ENCODE results near the gene CFAP47. TPM values are rescaled to one million over a fixed set of nuclear protein-coding genes. Genes with fewer than 3 reads are reported as not detected.

CFAP47 gene
- total and polyA plus RNA-seq, 8 donors, result 1.1 to 2.2 TPM; not detected in 6

DNA sequence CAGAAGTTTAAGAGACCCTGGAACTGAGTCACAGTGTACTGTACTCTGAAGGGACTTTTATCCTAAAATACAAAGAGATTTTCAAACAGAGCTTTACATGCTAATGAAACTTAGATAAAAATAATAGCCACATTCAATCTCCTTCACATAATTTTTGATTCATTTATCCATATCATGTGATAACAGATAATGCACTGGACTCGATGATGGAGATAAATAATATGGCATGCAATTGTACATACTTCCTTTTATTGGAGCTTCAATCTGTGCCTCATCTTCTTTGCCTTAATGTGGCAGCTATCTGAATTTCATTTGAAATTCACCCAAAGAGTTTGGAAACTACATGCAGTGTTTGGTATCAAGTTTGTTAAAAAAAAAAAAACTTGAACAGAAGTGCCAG is 390.6 kb downstream of the CFAP47 start:
- TF ChIP-seq, protein P1, sequence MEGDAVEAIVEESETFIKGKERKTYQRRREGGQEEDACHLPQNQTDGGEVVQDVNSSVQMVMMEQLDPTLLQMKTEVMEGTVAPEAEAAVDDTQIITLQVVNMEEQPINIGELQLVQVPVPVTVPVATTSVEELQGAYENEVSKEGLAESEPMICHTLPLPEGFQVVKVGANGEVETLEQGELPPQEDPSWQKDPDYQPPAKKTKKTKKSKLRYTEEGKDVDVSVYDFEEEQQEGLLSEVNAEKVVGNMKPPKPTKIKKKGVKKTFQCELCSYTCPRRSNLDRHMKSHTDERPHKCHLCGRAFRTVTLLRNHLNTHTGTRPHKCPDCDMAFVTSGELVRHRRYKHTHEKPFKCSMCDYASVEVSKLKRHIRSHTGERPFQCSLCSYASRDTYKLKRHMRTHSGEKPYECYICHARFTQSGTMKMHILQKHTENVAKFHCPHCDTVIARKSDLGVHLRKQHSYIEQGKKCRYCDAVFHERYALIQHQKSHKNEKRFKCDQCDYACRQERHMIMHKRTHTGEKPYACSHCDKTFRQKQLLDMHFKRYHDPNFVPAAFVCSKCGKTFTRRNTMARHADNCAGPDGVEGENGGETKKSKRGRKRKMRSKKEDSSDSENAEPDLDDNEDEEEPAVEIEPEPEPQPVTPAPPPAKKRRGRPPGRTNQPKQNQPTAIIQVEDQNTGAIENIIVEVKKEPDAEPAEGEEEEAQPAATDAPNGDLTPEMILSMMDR (IDR thresholded peaks at IDR 0.05), result no peak
- TF ChIP-seq POLR2A (IDR thresholded peaks at IDR 0.05) (no peak), POLR2AphosphoS5 (IDR thresholded peaks at IDR 0.05) (no peak), EP300 (IDR thresholded peaks at IDR 0.05) (no peak)
- H3K27ac ChIP-seq, result no peak overlapping the region
- no peaks in the 10 kb centered on the region for H3K4me1 ChIP-seq
- H3K9me3 ChIP-seq, result no peaks in the 10 kb centered on the region
- intact Hi-C loops (cut with DNase I; ENCODE audit: low total_unique reads), result no loop called here
- WGBS, 5 donors, result 17 to 63% (median 47%) methylated on average over 1 of the region's 1 CpG
- no peak overlapping the region for H3K4me3 ChIP-seq
- DNase-seq, result no peak
- H3K36me3 ChIP-seq, result no peaks in the 10 kb centered on the region
- H3K27me3 ChIP-seq, result no peaks in the 10 kb centered on the region

DNA sequence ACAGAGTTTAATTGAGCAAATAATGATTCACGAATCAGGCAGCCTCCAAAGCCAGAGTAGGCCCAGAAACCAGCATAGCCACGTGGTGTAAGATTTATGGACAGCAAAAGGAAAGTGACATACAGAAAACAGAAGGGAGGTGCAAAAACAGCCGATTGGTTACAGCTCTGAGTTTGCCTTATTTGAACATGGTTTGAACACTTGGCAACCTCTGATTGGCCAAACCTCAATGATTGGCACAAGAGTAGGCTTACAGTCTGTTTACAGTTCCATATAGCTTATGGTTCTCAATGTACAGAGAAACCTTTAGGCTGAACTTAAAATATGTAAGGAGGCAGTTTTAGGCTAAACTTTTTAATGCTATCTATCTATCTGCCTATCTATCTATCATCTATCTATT is 394.8 kb downstream of the CFAP47 start:
- intact Hi-C loops (cut with DNase I; ENCODE audit: low total_unique reads), result no loop called here
- no peak for TF ChIP-seq EP300 (IDR thresholded peaks at IDR 0.05)
- TF ChIP-seq, protein P1 (IDR thresholded peaks at IDR 0.05), result no peak
- no peak for TF ChIP-seq POLR2AphosphoS5 (IDR thresholded peaks at IDR 0.05)
- TF ChIP-seq POLR2A (IDR thresholded peaks at IDR 0.05), result no peak
- H3K27ac ChIP-seq, result no peak overlapping the region
- H3K9me3 ChIP-seq, result no peaks in the 10 kb centered on the region
- WGBS, 5 donors, result 54 to 86% (median 72%) methylated on average over 3 of the region's 3 CpGs
- H3K27me3 ChIP-seq, result no peaks in the 10 kb centered on the region
- no peak for DNase-seq
- no peaks in the 10 kb centered on the region for H3K4me1 ChIP-seq
- no peak overlapping the region for H3K4me3 ChIP-seq
- no peaks in the 10 kb centered on the region for H3K36me3 ChIP-seq

DNA sequence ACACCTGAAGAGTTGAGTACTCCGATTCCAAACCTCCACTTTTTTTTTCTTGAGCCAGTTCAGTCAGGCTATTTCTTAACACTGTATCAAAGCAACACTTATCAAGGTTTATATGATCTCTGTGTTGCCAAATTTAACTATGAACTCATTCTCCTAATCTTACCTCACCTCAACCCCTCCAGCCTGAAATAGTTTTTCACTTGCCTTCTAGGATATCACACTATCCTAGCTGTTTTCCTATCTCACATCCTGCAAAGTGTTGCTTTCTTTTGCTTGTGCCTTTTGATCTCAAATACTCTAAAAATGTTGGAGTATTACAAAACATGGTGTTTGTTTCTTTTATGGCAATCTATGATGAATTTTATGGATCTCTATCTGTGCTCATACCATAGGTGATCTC is 415.0 kb downstream of the CFAP47 start:
- H3K36me3 ChIP-seq, result no peaks in the 10 kb centered on the region
- no peaks in the 10 kb centered on the region for H3K9me3 ChIP-seq
- H3K27ac ChIP-seq, result no peak overlapping the region
- TF ChIP-seq POLR2AphosphoS5 (IDR thresholded peaks at IDR 0.05) (no peak), POLR2A (IDR thresholded peaks at IDR 0.05) (no peak), EP300 (IDR thresholded peaks at IDR 0.05) (no peak)
- TF ChIP-seq, protein P1 (IDR thresholded peaks at IDR 0.05), result no peak
- intact Hi-C loops (cut with DNase I; ENCODE audit: low total_unique reads), result no loop called here
- DNase-seq, result no peak
- WGBS, 5 donors, result 62 to 89% (median 80%) methylated on average over 1 of the region's 1 CpG
- H3K4me1 ChIP-seq, result no peaks in the 10 kb centered on the region
- no peaks in the 10 kb centered on the region for H3K27me3 ChIP-seq
- H3K4me3 ChIP-seq, result no peak overlapping the region

DNA sequence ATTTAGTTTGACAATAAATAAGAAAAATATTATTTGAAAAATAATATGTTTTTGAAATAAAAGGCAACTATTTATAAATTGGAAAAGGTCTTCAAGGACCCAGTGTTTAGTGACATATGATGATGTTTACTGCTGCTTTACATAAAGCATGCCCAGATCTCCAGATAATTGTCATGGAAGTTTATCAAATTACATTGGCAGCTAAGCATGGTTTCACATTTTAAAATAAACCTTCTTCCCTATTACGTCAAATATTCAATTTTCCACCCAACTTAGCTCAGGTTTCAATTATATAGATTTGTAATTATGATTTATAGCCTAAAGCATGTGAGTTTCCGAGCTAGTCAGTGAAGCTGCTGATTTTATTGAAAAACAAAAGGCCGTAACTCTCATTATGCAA is 417.2 kb downstream of the CFAP47 start:
- WGBS, 5 donors, result 68 to 86% (median 79%) methylated on average over 3 of the region's 3 CpGs
- no peaks in the 10 kb centered on the region for H3K9me3 ChIP-seq
- H3K27me3 ChIP-seq, result no peaks in the 10 kb centered on the region
- H3K4me1 ChIP-seq, result no peaks in the 10 kb centered on the region
- no peak overlapping the region for H3K27ac ChIP-seq
- no peak for TF ChIP-seq POLR2A (IDR thresholded peaks at IDR 0.05)
- no peak for TF ChIP-seq EP300 (IDR thresholded peaks at IDR 0.05)
- TF ChIP-seq, protein P1 (IDR thresholded peaks at IDR 0.05), result no peak
- no peak for TF ChIP-seq POLR2AphosphoS5 (IDR thresholded peaks at IDR 0.05)
- no peak overlapping the region for H3K4me3 ChIP-seq
- intact Hi-C loops (cut with DNase I; ENCODE audit: low total_unique reads), result no loop called here
- no peaks in the 10 kb centered on the region for H3K36me3 ChIP-seq
- no peak for DNase-seq

Measured in stomach (tissue), 9 donors.